Activated CD8-positive, alpha-beta memory T cell treated with anti-CD3 and anti-CD28 coated beads, Interleukin-2, amount 50 U/mL, for 4 hours (primary cell): ENCODE measurements around the gene MECR.
A peak's percentile ranks its signal among the peaks of the same experiment; 100 is the strongest.

ENCODE experiments used
- DNase-seq: peaks from one replicate; pipeline ENCODE4 v3.0.0-alpha.2; 2020

MECR gene

DNA sequence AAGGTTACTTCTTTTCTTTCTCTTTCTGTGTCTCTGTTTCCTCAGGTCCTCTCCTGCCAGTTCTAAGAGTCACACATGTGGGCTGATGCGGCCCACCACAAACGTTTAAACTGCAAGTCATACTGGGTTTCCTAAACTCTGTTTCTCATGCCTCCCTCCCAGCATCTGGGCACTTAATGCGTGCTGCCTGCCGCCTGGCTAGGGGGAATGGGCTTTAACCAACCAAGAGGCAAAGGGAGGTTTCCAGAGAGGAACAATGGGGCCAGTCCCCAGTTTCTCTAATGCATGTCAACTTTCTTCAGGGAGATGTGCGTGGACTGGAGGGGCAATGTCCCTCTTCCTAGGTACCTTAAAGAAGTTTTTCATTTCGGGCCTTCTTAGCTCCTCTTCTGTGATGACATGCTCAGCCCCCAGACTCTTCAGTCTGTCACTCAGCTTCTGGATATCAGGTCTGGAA lies 29.1 kb downstream of the MECR start:
- no peak for DNase-seq

DNA sequence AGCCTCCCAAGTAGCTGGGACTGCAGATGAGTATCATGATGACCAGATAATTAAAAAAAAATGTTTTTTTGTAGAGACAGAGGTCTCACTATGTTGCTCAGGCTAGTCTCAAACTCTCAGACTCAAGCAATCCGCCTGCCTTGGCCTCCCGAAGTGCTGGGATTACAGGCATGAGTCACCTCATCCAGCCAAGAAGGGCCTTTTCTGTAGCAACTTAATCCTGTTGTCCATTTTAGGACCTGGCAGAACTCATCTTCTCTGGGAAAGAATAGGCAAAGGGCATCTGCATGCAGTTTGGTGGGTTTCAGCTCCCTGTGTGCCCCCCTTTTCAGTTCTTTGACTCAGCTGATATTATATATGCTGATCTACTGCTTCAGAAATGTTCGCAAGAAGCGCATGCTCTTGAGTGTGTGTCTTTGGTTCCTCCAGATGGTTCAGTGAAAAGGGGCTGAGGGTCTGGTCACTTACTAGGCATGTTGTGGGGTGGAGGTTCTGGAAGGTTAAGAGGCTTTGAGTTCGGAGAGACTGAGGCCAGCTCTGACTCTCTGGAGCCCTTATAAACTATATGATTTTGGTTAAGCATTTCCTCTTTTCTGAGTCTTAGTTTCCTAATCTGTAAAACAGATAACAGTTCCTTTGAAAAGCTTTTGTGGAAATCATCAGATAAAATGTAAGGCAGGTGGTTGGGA lies 29.7 kb downstream of the MECR start:
- DNase-seq = no peak

DNA sequence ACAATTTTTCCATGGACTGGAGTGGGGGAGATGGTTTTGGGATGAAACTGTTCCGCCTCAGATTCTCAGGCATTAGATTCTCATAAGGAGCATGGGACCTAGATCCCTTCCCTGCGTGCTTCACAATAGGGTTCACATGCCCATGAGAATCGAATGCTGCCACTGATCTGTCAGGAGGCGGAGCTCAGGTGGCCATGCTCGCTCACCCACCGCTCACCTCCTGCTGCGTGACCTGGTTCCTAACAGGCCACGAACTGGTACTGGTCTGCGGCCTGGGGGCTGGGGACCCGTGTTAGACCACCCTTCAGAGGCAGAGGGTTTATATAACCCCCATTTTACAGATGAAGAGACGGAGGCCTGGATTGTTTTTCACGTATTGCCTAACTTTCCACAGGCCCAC lies 32.7 kb downstream of the MECR start:
- no peak for DNase-seq

DNA sequence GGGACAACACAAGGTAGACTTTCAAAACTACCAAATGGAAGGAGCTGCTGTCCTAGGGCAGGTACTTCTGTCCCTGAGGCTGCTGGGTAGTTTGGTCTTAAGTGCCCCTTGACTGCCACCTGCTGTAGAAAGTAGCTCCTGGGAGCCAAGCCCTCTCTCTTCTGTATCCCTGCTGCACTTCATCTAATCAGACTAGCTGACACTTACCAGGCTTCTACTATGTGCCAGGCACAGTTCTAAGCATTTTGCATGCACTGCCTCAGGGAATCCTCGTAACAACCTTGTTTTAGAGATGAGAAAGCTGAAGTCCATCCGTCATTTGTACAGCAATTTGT lies 33.2 kb downstream of the MECR start:
- no peak for DNase-seq

DNA sequence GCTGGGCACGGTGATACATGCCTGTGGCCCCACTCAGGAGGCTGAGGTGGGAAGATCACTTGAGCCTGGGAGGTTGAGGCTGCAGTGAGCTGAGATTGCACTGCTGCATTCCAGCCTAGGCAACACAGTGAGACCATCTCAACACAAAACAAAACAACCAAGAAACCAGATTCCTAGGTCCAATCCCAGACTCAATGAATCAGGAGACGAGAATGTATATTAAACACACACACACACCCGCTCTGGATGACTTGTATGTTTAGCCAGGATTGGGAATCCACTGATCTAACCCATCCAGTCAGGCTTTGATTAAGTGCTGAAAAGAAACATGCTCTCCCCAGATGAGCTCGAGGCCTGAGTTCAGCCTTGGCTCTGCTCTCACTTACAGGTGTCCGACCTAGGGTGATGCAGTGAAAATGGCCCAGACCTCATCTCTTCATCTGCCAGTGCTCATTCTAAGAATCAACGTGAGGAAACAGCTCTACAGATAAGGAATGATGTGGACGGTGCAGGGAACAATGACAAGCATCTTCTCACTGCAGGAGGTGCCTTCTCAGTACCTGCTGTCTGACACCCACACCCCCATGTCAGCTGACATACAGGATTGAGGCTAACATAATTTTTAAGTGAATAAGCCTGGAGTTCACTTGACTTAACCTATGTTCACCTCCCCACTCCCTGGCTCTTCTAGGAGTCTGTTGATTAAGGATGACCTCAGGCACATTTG lies 33.7 kb downstream of the MECR start:
- DNase-seq = no peak

DNA sequence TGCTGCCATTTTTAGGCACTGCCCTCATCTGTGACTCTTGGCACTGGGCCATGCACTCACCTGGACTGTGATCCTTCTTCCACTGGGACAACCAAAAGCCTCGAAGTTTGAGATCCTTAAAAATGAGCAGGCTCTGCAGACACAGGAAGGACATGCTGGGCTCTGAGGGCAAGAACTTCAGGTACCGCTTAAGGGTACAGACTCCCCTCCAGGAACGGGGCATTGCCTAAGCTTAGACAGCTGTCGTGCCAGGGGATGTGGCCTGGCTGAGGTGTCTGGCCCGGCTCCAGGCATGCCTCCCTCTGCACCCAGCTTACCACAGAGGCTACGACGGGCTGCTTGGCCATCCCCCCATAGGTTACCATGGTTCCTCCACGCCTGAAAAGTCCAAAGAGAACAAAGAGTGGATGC lies 34.8 kb downstream of the MECR start:
- no peak for DNase-seq

DNA sequence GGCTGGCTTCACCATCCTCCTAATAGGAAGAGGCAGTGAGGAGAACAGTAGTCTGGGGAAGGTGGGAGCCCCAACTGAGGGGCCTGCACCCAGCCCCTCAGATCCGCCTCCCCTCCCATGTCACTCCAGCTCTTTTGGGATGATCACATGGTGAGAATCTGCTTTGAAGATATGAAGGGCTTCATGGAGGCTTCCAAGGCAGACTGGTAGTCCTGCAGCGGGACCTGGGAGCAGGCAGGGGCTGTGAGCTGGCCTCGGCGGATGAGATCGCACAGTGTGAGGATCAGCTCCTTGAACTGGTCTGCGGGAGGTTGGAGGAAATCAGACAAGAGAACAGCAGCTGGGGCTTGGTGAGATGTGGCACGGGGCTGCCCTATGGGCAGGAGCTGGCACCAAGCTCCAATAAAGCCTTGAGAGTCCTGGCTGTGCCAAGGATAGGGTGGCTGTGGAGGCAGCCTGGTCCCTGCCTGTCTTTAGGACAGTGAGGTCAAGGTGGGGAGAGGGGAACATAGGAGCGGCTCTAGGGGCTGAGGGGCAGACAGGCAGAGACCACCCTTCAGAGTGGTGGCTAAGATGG lies 36.8 kb downstream of the MECR start:
- no peak for DNase-seq

DNA sequence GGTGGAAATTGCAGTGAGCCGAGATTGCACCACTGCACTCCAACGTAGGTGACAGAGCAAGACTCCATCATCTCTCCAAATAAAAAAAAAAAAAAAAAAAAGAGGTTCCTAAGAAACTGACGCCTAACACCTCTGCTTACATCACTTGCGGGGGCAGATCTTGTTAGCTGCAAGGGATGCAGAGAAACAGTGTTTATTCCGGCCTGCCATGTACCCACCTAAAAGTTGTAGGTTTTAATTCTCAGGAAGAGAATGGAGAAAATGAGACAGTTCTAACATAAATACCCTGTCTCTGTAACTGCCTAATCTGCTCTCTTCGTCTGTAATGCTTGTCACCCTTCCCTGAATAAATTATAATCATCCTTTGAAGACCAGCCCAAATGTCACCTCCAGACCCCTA lies 40.0 kb downstream of the MECR start:
- no peak for DNase-seq

DNA sequence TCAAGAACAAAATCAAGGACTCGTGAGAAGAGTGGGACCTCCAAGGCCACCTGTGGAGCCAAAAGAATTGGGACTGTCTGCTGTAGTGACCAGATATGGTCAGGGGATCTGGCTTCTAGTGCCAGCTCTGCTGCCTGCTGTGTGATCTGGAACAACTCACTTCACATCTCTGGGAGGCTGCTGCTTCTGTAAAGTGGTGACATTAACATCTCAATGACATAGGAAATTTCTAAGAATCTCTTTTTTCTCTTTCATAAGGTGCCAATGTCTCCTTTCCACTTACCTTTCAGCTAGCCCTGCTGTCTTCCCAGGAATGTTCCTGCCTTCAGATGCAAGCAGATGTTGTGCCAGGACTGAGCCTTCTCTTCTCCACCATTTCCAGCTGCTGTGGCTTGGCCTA lies 44.0 kb downstream of the MECR start:
- DNase-seq = no peak

DNA sequence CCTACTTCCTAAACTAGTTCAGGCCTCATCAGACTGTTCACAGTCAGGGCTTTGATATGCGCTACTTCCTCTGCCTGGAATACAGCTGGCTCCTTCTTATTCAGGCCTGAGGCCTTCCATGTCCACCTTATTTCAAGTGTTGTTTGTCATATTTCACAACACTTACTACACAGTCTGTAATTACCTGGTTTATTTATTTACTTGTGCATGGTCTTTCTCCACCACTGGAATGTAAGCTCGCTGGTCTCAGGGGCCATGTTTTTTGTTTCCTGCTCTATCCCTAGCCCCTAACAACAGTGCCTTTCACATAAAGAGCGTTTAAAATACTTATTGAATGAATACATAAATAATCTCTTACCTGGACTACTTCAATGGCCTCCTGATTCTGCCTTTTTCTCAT lies 44.5 kb downstream of the MECR start:
- no peak for DNase-seq

DNA sequence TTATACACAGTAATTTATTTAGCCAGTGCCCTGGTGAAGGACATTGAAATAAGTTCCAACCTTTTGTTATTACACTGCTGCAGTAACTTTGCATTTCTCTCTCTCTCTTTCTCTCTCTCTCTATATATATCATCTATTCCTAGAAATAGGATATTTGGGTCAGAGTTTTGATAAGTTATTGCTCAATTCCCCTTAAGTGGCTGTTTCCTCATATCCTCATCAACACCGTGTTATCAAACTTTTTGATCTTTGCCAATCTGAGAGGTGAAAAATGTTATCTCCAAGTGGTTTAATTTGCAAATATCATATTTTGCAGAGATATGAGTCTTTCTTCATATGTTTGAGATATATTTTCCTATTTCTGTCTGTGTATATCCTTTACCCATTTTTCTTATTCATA lies 47.4 kb downstream of the MECR start:
- DNase-seq = no peak

DNA sequence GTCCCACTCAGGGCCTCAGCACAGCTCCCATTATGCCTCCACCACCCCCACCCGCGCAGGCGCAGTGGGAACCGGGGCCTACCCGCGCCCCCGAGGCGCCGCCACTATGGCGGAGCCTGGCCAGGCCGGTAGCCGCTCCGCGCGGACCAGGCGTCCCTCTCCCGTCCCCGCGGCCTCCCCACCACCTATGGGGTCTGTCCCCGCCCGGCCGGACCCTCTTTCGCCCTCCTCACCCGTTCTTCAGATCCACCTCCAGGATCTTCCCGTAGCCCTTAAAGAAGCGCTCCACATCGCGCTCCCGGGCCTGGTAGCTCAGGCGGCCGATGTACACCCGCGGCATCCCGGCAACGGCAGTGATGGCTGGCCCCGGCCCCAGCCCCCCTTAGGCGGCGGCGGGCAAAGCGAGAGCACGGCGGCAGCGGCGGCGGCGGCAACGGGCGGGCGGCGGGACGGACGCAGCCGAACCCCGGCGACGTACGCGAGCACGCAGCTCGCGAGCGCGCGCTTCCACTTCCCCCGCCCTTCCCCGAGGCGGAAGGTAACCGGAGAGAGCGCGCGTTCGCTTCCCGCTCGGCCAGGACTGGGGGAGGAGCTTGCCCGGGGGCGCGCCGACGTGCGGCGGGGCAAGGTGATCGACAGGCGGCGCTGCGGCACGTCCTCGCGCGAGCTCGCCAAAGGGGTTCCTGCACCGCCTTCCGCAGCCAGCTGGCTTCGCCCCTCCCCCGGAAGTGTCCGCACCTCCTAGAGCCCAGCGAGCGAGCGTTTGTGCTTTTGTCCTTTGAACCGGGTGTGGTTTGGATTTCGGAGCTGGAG lies 49.1 kb downstream of the MECR start, which contains the start of gene SRSF4:
Gene SRSF4 (minus strand): TSS at position 488 of the 813 bp plus-strand sequence. CDS start 148 bp downstream, at position 340.
- peak; percentile 99 for DNase-seq

DNA sequence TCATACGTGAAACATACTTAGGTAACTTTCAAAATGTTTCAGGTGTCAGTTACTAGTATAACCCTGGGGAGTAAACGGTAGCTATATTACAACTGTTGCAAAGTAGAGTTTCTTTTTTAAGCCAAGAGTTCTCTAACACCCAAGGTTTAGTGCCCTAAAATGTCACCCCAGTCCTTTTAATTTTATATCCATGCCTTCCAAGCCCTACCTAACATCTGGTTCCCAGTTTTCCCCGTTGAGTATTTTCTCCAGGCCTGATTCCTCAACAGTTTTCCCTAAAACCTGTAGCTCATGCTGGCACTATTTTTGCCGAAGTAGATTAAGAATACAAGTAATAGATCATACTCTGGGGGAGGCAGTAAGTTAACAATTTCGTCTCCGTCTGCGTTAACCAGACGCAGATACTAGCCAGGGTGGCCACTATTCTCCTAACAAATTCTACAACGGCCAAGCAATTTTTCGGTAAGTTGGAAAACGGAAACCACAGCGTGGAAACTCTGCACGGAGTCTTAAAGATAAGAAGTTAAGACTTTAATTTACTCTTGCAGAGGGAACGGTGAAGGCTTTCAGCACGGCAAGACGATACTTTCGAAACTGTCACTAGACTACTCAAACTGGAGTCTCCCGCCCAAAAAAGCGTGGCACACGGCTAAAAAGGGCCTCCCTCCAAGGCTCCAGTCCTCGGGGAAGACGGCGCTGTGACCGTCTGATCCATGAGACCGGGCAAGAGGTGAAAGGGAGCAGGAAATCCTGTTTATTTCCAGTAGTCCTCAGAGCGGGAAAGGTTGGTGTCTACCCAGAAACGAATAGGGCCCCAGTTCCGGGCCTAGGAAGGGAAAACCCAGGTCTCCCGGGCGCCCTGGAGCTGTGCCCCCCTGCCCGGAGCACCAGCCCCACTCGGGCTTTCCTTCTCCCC lies 50.0 kb downstream of the MECR start:
- peak; percentile 22 for DNase-seq

DNA sequence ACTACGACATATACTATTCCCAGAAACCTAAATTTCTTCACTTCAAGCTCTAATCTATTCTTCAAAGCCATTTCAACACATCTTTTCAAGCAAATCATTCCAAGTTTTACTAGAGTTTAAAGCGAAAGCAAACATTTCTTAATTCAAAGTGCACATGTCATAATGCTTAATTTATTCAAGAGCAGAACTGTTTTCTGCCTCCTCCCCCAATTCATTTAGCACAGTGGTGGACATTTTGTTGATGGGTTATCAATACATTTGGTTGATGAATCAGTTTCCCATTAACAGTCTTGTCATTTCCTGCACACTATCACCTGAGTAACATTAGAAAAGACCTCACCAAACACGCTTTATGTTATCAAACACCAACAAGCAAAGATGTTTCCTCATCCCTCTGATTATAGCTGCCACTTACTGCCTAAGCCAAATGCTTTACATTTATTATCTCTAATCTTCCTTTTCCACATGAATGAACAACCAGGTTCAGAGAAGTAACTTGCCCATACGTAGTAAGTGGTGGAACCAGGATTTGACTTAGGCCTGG lies 51.0 kb downstream of the MECR start:
- no peak for DNase-seq

DNA sequence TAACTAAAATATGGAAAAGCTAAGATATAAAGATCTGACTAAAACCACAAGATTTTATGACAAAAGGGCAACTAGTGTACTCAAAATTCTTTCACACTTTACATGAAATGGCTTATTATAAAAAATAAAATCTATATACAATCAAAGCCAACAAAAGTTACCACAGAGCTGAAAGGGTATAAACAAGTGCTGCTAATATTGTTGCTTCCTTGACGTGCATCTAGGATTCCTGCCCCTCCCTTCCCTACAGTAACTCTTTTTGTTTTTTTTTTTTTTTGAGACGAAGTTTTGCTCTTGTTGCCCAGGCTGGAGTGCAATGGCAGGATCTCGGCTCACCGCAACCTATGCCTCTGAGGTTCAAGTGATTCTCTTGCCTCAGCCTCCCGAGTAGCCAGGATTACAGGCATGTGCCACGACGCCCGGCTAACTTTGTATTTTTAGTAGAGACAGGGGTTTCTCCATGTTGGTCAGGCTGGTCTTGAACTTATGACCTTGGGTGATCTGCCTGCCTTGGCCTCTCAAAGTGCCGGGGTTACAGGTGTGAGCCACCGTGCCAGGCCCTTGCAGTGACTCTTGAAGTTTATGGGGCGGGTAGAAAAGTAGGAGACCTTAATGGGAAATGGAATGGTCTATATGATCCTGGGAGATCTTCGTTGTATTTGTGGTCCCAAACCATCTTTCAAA lies 53.6 kb downstream of the MECR start:
- no peak for DNase-seq

DNA sequence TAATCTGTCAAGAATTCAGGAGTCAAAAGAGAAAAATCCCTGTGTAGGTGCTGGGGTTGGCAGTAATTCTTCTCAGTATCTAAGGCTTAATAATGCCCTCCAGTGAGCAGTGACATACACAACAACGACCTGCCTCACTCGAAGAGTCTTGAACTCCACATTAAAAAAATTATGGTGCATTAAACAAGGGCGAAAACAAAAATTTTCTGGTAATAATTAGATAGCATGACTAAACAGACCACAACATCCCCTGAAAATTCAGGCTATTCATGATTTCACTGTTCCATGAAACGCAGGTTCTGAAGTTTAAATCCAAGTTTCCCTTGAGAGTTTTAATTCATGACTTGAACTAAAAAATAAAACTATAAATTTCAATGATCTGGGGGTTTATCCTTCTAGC lies 54.2 kb downstream of the MECR start:
- no peak for DNase-seq

DNA sequence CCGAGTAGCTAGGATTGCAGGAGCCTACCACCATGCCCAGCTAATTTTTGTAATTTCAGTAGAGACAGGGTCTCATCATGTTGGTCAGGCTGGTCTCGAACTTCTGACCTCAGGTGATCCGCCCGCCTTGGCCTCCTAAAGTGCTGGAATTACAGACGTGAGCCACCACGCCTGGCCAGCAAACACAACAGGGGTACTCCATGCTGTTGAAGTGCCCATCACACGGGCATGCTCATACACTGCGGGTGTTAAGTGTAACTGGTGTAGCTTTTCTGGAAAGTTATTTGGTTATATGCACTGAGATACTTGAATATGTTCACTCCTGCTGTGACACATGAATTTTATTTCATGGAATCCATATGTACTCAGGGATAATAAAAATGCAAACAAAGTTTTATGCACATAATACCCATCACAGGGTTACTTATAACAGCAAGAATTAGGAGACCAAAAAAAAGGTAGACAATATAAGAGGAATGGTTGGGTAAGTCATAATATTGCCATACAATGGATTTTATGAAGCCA lies 58.3 kb downstream of the MECR start:
- no peak for DNase-seq

DNA sequence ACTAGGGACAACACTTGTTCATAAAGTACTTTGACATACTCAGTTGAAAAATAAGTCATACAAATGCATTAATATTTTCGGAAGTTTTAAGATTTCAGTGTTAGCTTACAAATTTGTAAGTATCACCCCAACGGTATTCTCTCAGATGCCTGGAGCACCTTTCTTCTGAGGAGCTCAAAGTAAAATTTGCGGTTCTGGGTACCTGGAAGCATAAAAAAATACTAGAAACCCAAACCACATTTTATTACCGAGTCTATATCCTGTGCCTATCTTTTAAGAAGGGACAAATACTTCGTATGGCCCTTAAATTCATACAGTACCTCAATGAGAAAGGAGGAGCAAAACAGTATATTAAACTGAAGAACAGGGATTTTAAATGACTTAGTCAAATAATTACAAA lies 59.2 kb downstream of the MECR start:
- no peak for DNase-seq

DNA sequence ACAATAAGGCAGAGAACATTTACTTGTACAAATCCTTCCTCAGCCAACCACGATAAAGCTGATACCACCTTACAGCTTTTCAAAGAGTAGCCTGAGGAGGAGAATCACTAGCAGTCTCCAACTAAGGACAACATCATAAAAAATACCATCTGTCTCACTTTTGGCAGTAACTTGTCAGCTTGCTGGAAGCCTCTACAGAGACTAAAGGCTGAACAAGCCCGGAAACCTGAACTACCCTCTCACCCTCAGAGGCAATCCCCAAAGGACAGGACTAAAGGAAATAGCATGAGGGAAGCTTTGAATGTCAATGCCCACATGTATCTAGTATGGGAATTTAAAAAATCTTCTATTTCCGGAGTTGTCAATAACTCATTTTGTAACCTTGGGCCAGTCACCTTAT lies 59.6 kb downstream of the MECR start:
- no peak for DNase-seq

DNA sequence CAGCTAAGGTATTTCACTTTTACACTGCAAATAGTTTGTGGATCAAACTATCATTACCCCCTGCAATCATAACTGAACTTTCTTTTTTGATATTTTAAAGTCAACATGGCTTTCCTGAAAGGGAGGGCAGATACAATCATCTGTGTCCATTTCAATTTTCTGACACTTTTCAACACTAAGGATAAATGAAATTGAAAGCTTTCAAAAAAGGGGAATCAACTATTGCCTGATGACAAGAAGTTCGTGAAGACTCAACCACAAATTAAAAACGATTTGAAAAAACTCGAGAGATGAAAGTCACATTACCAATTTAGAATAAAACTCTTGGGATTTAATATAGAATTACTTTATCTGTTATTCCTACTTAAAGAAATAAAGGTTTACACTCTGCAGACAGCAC lies 60.8 kb downstream of the MECR start:
- DNase-seq = no peak

DNA sequence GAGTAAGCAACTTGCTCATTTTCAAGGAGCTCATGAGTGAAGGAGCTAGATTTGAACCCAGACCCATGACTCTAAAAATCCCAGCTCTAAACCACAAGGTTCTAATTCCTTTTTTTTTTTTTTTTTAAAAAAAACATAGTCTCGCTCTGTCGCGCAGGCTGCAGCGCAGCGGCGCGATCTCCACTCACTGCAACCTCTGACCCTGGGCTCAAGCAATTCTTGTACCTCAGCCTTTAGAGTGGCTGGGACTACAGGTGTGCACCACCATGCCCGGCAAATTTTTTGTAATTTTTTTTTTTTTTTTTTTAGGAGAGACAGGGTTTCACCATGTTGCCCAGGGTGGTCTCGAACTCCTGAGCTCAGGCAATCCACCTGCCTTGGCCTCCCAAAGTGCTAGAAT lies 62.8 kb downstream of the MECR start:
- DNase-seq = no peak
